Measurements from ENCODE around the gene INTS6. TPM values are rescaled to one million over a fixed set of nuclear protein-coding genes. Genes with fewer than 3 reads are reported as not detected.

The INTS6 gene
- total RNA-seq, 1 donor from 2014 or later, result 23.5 TPM

- no peak for ATAC-seq
- intact Hi-C loops (cut with micrococcal nuclease), result no loop called here
- no peak for DNase-seq
Observed at GRCh38 chr13:51360489-51360888, 92.3 kb downstream of the INTS6 start.

- intact Hi-C loops (cut with micrococcal nuclease), result no loop called here
- ATAC-seq (no peak), DNase-seq (no peak)
Observed at GRCh38 chr13:51359352-51359751, 93.5 kb downstream of the INTS6 start.

- intact Hi-C loops (cut with micrococcal nuclease), result no loop called here
- ATAC-seq, result no peak
Observed at GRCh38 chr13:51357928-51358595, 94.8 kb downstream of the INTS6 start.

GRCh38 chr13:51355217-51355616 is 97.6 kb downstream of the INTS6 start:
- DNase-seq (no peak), ATAC-seq (no peak)
- intact Hi-C loops (cut with micrococcal nuclease), result no loop called here

More at GRCh38 chr13:51357928-51358595, 94.8 kb downstream of the INTS6 start:
- no peak for DNase-seq

- DNase-seq (no peak), ATAC-seq (no peak)
- intact Hi-C loops (cut with micrococcal nuclease), result no loop called here
Observed at GRCh38 chr13:51349016-51349415, 103.8 kb downstream of the INTS6 start.

- ATAC-seq, result peak; percentile 52
- intact Hi-C loops (cut with micrococcal nuclease), result no loop called here
- DNase-seq, result no peak
Observed at GRCh38 chr13:51348069-51348967, 104.5 kb downstream of the INTS6 start.

- DNase-seq, result no peak
- intact Hi-C loops (cut with micrococcal nuclease), result no loop called here
- ATAC-seq, result no peak
Observed at GRCh38 chr13:51347099-51347498, 105.7 kb downstream of the INTS6 start.

GRCh38 chr13:51346397-51346796 is 106.4 kb downstream of the INTS6 start:
- DNase-seq (no peak), ATAC-seq (no peak)
- intact Hi-C loops (cut with micrococcal nuclease), result no loop called here

GRCh38 chr13:51343475-51343874 is 109.4 kb downstream of the INTS6 start:
- ATAC-seq (no peak), DNase-seq (no peak)
- intact Hi-C loops (cut with micrococcal nuclease), result no loop called here

- intact Hi-C loops (cut with micrococcal nuclease), result no loop called here
- no peak for DNase-seq
- no peak for ATAC-seq
Observed at GRCh38 chr13:51342706-51343105, 110.1 kb downstream of the INTS6 start.

- DNase-seq (no peak), ATAC-seq (no peak)
- intact Hi-C loops (cut with micrococcal nuclease), result no loop called here
Observed at GRCh38 chr13:51341791-51342190, 111.0 kb downstream of the INTS6 start.

GRCh38 chr13:51341232-51341631 is 111.6 kb downstream of the INTS6 start:
- DNase-seq (no peak), ATAC-seq (no peak)
- intact Hi-C loops (cut with micrococcal nuclease), result no loop called here

GRCh38 chr13:51339952-51340732 is 112.7 kb downstream of the INTS6 start:
- DNase-seq, result no peak
- intact Hi-C loops (cut with micrococcal nuclease), result no loop called here
- no peak for ATAC-seq

GRCh38 chr13:51339354-51339753 is 113.5 kb downstream of the INTS6 start, which contains the start of gene SERPINE3:
TSS of gene SERPINE3 (plus strand) at chr13:51339691. CDS start at chr13:51341092, 1,401 bp downstream.
- ATAC-seq, result no peak
- no peak for DNase-seq
- intact Hi-C loops (cut with micrococcal nuclease), result no loop called here

GRCh38 chr13:51336746-51337145 is 116.1 kb downstream of the INTS6 start:
- no peak for ATAC-seq
- intact Hi-C loops (cut with micrococcal nuclease), result no loop called here

GRCh38 chr13:51333826-51334225 is 119.0 kb downstream of the INTS6 start:
- intact Hi-C loops (cut with micrococcal nuclease), result no loop called here
- DNase-seq, result no peak
- no peak for ATAC-seq

More at GRCh38 chr13:51336746-51337145, 116.1 kb downstream of the INTS6 start:
- DNase-seq, result no peak

GRCh38 chr13:51333421-51333820 is 119.4 kb downstream of the INTS6 start:
- ATAC-seq (no peak), DNase-seq (no peak)
- intact Hi-C loops (cut with micrococcal nuclease), result no loop called here

GRCh38 chr13:51332566-51333361 is 120.1 kb downstream of the INTS6 start:
- intact Hi-C loops (cut with micrococcal nuclease), result no loop called here
- ATAC-seq (no peak), DNase-seq (no peak)

- intact Hi-C loops (cut with micrococcal nuclease), result no loop called here
- DNase-seq (no peak), ATAC-seq (no peak)
Observed at GRCh38 chr13:51331354-51331861, 121.4 kb downstream of the INTS6 start.

Measured in left ventricle myocardium superior (tissue), 1 donor.